Skeletal muscle cell (primary cell): Measurements from ENCODE around the gene DNAJB5.

Source experiments
- DNase-seq: peaks from one replicate; pipeline ENCODE4 v3.0.0-alpha.2; 2010; ENCODE audit warnings: low read depth
- H3K4me3 ChIP-seq: 2 replicates; pipeline ENCODE4 v1.5.1; 2011; ENCODE audit warnings: low read depth, mild to moderate bottlenecking, control low read depth, low read length, moderate library complexity

DNAJB5 gene

GRCh38 chr9:34982361-34982760 lies 7.2 kb upstream of the DNAJB5 start:
- DNase-seq, result no peak
- no peak overlapping the region for H3K4me3 ChIP-seq

- no peak for DNase-seq
- H3K4me3 ChIP-seq, result no peak overlapping the region
Observed at GRCh38 chr9:34983209-34983608, 6.3 kb upstream of the DNAJB5 start.

- no peak overlapping the region for H3K4me3 ChIP-seq
- DNase-seq, result no peak
Observed at GRCh38 chr9:34984049-34984448, 5.5 kb upstream of the DNAJB5 start.

GRCh38 chr9:34985311-34985899 lies 4.1 kb upstream of the DNAJB5 start:
- no peak overlapping the region for H3K4me3 ChIP-seq
- DNase-seq, result no peak

- no peak for DNase-seq
- no peak overlapping the region for H3K4me3 ChIP-seq
Observed at GRCh38 chr9:34986540-34987047, 3.0 kb upstream of the DNAJB5 start.

- no peak overlapping the region for H3K4me3 ChIP-seq
- DNase-seq, result no peak
Observed at GRCh38 chr9:34987160-34987901, 2.2 kb upstream of the DNAJB5 start.

GRCh38 chr9:34988218-34989002 lies 1.1 kb upstream of the DNAJB5 start:
- peak overlapping the region; percentile 48 for H3K4me3 ChIP-seq
- no peak for DNase-seq

- DNase-seq, result no peak
- H3K4me3 ChIP-seq, result peak overlapping the region; percentile 90
Observed at GRCh38 chr9:34989946-34990635, 546 bp downstream of the DNAJB5 start.

GRCh38 chr9:34990908-34991606 lies 1.5 kb downstream of the DNAJB5 start:
- peak overlapping the region; percentile 90 for H3K4me3 ChIP-seq
- DNase-seq, result no peak

GRCh38 chr9:34991607-34992375 lies 2.2 kb downstream of the DNAJB5 start:
- DNase-seq, result no peak

GRCh38 chr9:34992376-34992951 lies 2.9 kb downstream of the DNAJB5 start:
- peak; percentile 85 for DNase-seq
- no peak overlapping the region for H3K4me3 ChIP-seq

More at GRCh38 chr9:34991607-34992375, 2.2 kb downstream of the DNAJB5 start:
- no peak overlapping the region for H3K4me3 ChIP-seq

- DNase-seq, result peak; percentile 69
- no peak overlapping the region for H3K4me3 ChIP-seq
Observed at GRCh38 chr9:34993502-34994259, 4.1 kb downstream of the DNAJB5 start.

GRCh38 chr9:34994260-34994899 lies 4.8 kb downstream of the DNAJB5 start:
- no peak for DNase-seq
- H3K4me3 ChIP-seq, result no peak overlapping the region

- peak; percentile 46 for DNase-seq
- no peak overlapping the region for H3K4me3 ChIP-seq
Observed at GRCh38 chr9:34994900-34995669, 5.5 kb downstream of the DNAJB5 start.

GRCh38 chr9:34995670-34996060 lies 6.1 kb downstream of the DNAJB5 start:
- no peak overlapping the region for H3K4me3 ChIP-seq
- DNase-seq, result no peak

- DNase-seq, result no peak
Observed at GRCh38 chr9:34996181-34996904, 6.8 kb downstream of the DNAJB5 start.

More at GRCh38 chr9:34996181-34996904, 6.8 kb downstream of the DNAJB5 start:
- no peak overlapping the region for H3K4me3 ChIP-seq
